Upper lobe of right lung (tissue), 1 donor: ENCODE data around the gene THSD4. TPM values are rescaled to one million over a fixed set of nuclear protein-coding genes. Genes with fewer than 3 reads are reported as not detected.

Experiments used
- ATAC-seq: fragments of 200-7000 bp; cut with Tn5 transposase; one replicate; pipeline ENCODE4 v1.9.1; 2020; ENCODE audit warnings: mild to moderate bottlenecking, moderate library complexity
- DNase-seq: peaks from one replicate; pipeline ENCODE4 v3.0.0-alpha.2; 2020
- H3K27ac ChIP-seq: fragments of 200-600 bp; one replicate; pipeline ENCODE4 v1.8.0; 2022
- H3K27me3 ChIP-seq: fragments of 200-600 bp; one replicate; pipeline ENCODE4 v1.8.0; 2022; ENCODE audit warnings: mild to moderate bottlenecking
- H3K36me3 ChIP-seq: fragments of 200-600 bp; one replicate; pipeline ENCODE4 v1.8.0; 2022
- H3K4me1 ChIP-seq: fragments of 200-600 bp; one replicate; pipeline ENCODE4 v1.8.0; 2022
- H3K4me3 ChIP-seq: fragments of 200-600 bp; one replicate; pipeline ENCODE4 v1.8.0; 2022; ENCODE audit warnings: mild to moderate bottlenecking
- H3K9me3 ChIP-seq: fragments of 200-600 bp; one replicate; pipeline ENCODE4 v1.8.0; 2022
- CTCF ChIP-seq: fragments of 200-600 bp; IDR thresholded peaks from one replicate; pipeline ENCODE4 v1.8.0; 2022; ENCODE audit warnings: antibody characterized with exemption
- intact Hi-C: fragments of 100-400 bp; cut with DNase I; formaldehyde crosslinking; loops from one replicate; pipeline ENCODE4 v1.11.0; 2022
- long read RNA-seq: library from polyadenylated mRNA; unstranded; transcript quantifications from one replicate; pipeline ENCODE4 v2.0.0, GENCODE V29; 2021
- total RNA-seq: library from RNA; stranded (reverse); fragmentation: NEBNext Ultra II Directional; extraction: Animal tissue kit (Norgen Biotek cat#: 25700); gene quantifications from one replicate; pipeline ENCODE4 v1.2.1, GENCODE V29; 2021
- donor health status: DM: no; HTN: yes; CAD: no; lungs with severe emphysema.

Gene THSD4
- 25.6 TPM for total RNA-seq
- long read RNA-seq, partial matches to known transcripts, result 2 of 17 reads
- long read RNA-seq, other reads (novel, unspliced or antisense), result 15 of 17 reads

- intact Hi-C loops, result loop anchor here (10.0 kb wide), 1 partner anchor 340 kb away; no protein-coding TSS in a partner anchor
These were observed at the start of gene THSD4 for GRCh38 chr15:71114887-71115566. Gene THSD4, plus strand, starts transcription at chr15:71115471.

GRCh38 chr15:71066983-71067382, 48.3 kb upstream of the THSD4 start:
- Histone ChIP-seq H3K27me3 (no peaks in the 10 kb centered on the region), H3K4me3 (no peak overlapping the region), H3K36me3 (no peaks in the 10 kb centered on the region), H3K9me3 (no peaks in the 10 kb centered on the region), H3K27ac (no peak overlapping the region), H3K4me1 (no peaks in the 10 kb centered on the region)
- DNase-seq, result no peak
- intact Hi-C loops, result no loop called here
- no peak for TF ChIP-seq CTCF
- ATAC-seq, result peak; percentile 23

More at GRCh38 chr15:71114887-71115566, at the start of gene THSD4:
- peak; percentile 89 for ATAC-seq
- no peaks in the 10 kb centered on the region for H3K4me1 ChIP-seq
- H3K9me3 ChIP-seq, result no peaks in the 10 kb centered on the region
- peak; percentile 97 for TF ChIP-seq CTCF
- H3K27me3 ChIP-seq, result no peaks in the 10 kb centered on the region
- H3K27ac ChIP-seq, result peak within 1 kb of the TSS; percentile 78
- H3K36me3 ChIP-seq, result no peaks in the 10 kb centered on the region
- H3K4me3 ChIP-seq, result peak within 1 kb of the TSS; percentile 64
- peak; percentile 93 for DNase-seq

GRCh38 chr15:71069693-71070092, 45.6 kb upstream of the THSD4 start:
- Histone ChIP-seq H3K27ac (no peak overlapping the region), H3K4me1 (no peaks in the 10 kb centered on the region), H3K27me3 (no peaks in the 10 kb centered on the region), H3K9me3 (no peaks in the 10 kb centered on the region), H3K36me3 (no peaks in the 10 kb centered on the region), H3K4me3 (no peak overlapping the region)
- no peak for TF ChIP-seq CTCF
- no peak for DNase-seq
- no peak for ATAC-seq
- intact Hi-C loops, result no loop called here

- Histone ChIP-seq H3K9me3 (no peaks in the 10 kb centered on the region), H3K4me1 (no peaks in the 10 kb centered on the region), H3K27me3 (no peaks in the 10 kb centered on the region), H3K4me3 (no peak overlapping the region), H3K36me3 (no peaks in the 10 kb centered on the region), H3K27ac (no peak overlapping the region)
- ATAC-seq, result no peak
- intact Hi-C loops, result no loop called here
- no peak for DNase-seq
- no peak for TF ChIP-seq CTCF
These were observed 43.7 kb upstream of the THSD4 start for GRCh38 chr15:71071529-71071928.

GRCh38 chr15:71072423-71072822, 42.8 kb upstream of the THSD4 start:
- DNase-seq (no peak), ATAC-seq (no peak)
- Histone ChIP-seq H3K9me3 (no peaks in the 10 kb centered on the region), H3K36me3 (no peaks in the 10 kb centered on the region), H3K4me1 (no peaks in the 10 kb centered on the region), H3K4me3 (no peak overlapping the region), H3K27ac (no peak overlapping the region), H3K27me3 (no peaks in the 10 kb centered on the region)
- intact Hi-C loops, result no loop called here
- no peak for TF ChIP-seq CTCF
